Thyroid gland (tissue), 4 donors: ENCODE measurements around the gene MAPK4.

Experiments used
- POLR2A ChIP-seq, 2 donors: fragments of 450-650 bp; IDR thresholded peaks; one replicate each; pipeline ENCODE4 v1.6.1; 2017; ENCODE audit warnings: antibody characterized with exemption in 2 of 2, mild to moderate bottlenecking in 2 of 2, moderate library complexity in 1 of 2
- TF ChIP-seq, protein P1 (sequence below), 6 experiments: fragments of 200-600 bp in 3 of 6; fragments of 450-650 bp in 3 of 6; sonication (generic) in 3 of 6; IDR thresholded peaks; one replicate each; pipeline ENCODE4 v1.5.1; 2016 to 2019; ENCODE audit warnings: antibody characterized with exemption in 6 of 6, mild to moderate bottlenecking in 2 of 6, inconsistent platforms in 1 of 6, moderate library complexity in 1 of 6

DNA sequence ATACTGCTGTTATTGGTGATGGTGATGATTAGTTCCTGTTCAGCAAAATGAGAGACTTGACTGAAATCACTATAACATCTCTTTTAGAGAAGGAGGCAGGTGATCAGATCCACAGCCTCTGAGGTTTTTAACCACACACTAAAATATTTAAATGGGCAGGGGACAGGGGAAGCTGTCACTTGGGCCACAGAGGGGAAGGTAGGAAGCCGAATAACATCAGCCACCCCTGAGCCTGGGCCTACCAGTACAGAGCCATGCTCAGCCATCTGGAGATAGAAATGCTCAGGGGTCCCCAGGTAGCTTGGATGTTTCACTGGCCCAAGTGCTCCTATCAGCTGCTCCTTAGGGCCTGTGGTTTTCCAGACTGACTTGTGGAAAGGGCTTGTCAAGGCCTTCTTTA, 137.6 kb downstream of the MAPK4 start:
- TF ChIP-seq, protein P1, sequence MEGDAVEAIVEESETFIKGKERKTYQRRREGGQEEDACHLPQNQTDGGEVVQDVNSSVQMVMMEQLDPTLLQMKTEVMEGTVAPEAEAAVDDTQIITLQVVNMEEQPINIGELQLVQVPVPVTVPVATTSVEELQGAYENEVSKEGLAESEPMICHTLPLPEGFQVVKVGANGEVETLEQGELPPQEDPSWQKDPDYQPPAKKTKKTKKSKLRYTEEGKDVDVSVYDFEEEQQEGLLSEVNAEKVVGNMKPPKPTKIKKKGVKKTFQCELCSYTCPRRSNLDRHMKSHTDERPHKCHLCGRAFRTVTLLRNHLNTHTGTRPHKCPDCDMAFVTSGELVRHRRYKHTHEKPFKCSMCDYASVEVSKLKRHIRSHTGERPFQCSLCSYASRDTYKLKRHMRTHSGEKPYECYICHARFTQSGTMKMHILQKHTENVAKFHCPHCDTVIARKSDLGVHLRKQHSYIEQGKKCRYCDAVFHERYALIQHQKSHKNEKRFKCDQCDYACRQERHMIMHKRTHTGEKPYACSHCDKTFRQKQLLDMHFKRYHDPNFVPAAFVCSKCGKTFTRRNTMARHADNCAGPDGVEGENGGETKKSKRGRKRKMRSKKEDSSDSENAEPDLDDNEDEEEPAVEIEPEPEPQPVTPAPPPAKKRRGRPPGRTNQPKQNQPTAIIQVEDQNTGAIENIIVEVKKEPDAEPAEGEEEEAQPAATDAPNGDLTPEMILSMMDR (IDR thresholded peaks at IDR 0.05), result no peak
- TF ChIP-seq POLR2A (IDR thresholded peaks at IDR 0.05), result no peak
